HEK293 (cell line): ENCODE measurements around the gene CCL7.

Source experiments
- CTCF ChIA-PET: fragments of 350-600 bp; formaldehyde crosslinking; extraction: SDS; loops from one replicate; lab custom pipeline; 2021; ENCODE audit warnings: antibody characterized with exemption; lab: Yijun Ruan, JAX
- POLR2A ChIA-PET: fragments of 300-600 bp; formaldehyde crosslinking; extraction: SDS; loops from one replicate; lab custom pipeline; 2020; ENCODE audit warnings: antibody characterized with exemption, inconsistent platforms; lab: Yijun Ruan, JAX
- H3K27ac ChIP-seq: fragments of 200-500 bp; sonication (Bioruptor generic); 2 replicates; pipeline ENCODE4 v1.5.1; 2014; ENCODE audit warnings: low read depth, low read length, control low read depth, inconsistent platforms; ENCODE audit errors: extremely low read depth
- H3K36me3 ChIP-seq, 2 experiments: fragments of 200-500 bp in 1 of 2; sonication (Bioruptor generic) in 1 of 2; 1 replicate in 1 of 2; 2 replicates in 1 of 2; pipeline ENCODE4 v1.5.1; 2014 to 2017; ENCODE audit warnings: inconsistent platforms in 2 of 2, low read length in 2 of 2; ENCODE audit not compliant: control insufficient read depth in 2 of 2, insufficient read depth in 1 of 2
- H3K4me1 ChIP-seq: fragments of 200-500 bp; sonication (Bioruptor generic); 2 replicates; pipeline ENCODE4 v1.5.1; 2014; ENCODE audit warnings: mild to moderate bottlenecking, low read length, inconsistent platforms; ENCODE audit not compliant: control insufficient read depth, insufficient read depth
- H3K4me3 ChIP-seq: 2 replicates; pipeline ENCODE4 v1.5.1; 2011; ENCODE audit warnings: low read depth, mild to moderate bottlenecking, control low read depth, low read length, moderate library complexity
- H3K9me3 ChIP-seq: fragments of 200-500 bp; sonication (Bioruptor generic); 2 replicates; pipeline ENCODE4 v1.5.1; 2014; ENCODE audit warnings: low read depth, low read length, inconsistent platforms; ENCODE audit not compliant: control insufficient read depth, insufficient read depth
- ELK4 ChIP-seq: IDR thresholded peaks from 2 replicates; pipeline ENCODE4 v1.6.1; 2011; ENCODE audit warnings: mild to moderate bottlenecking, low read depth, low read length, borderline replicate concordance
- FEZF1 ChIP-seq: fragments of 450-650 bp; formaldehyde crosslinking; IDR thresholded peaks from 2 replicates; pipeline ENCODE4 v1.5.1; 2016; ENCODE audit warnings: missing biosample characterization, missing genetic modification characterization
- INSM2 ChIP-seq: fragments of 450-650 bp; formaldehyde crosslinking; IDR thresholded peaks from 2 replicates; pipeline ENCODE4 v1.5.1; 2016; ENCODE audit warnings: missing biosample characterization, missing genetic modification characterization
- KLF10 ChIP-seq: fragments of 450-650 bp; IDR thresholded peaks from 2 replicates; pipeline ENCODE4 v1.5.1; 2018; ENCODE audit warnings: missing biosample characterization, mild to moderate bottlenecking, missing genetic modification characterization
- MEIS1 ChIP-seq: sonication (generic); formaldehyde crosslinking; IDR thresholded peaks from 2 replicates; pipeline ENCODE4 v1.8.1; 2022; ENCODE audit warnings: missing genetic modification reagents, mild to moderate bottlenecking, borderline replicate concordance
- OVOL3 ChIP-seq: fragments of 450-650 bp; formaldehyde crosslinking; IDR thresholded peaks from 2 replicates; pipeline ENCODE4 v1.5.1; 2016; ENCODE audit warnings: missing biosample characterization, missing genetic modification characterization
- PRDM6 ChIP-seq: fragments of 450-650 bp; formaldehyde crosslinking; IDR thresholded peaks from 2 replicates; pipeline ENCODE4 v1.5.1; 2017; ENCODE audit warnings: missing biosample characterization, missing genetic modification characterization
- SP3 ChIP-seq: fragments of 450-650 bp; formaldehyde crosslinking; IDR thresholded peaks from 2 replicates; pipeline ENCODE4 v1.5.1; 2016; ENCODE audit warnings: missing biosample characterization, missing genetic modification characterization
- ZNF112 ChIP-seq: fragments of 450-650 bp; formaldehyde crosslinking; IDR thresholded peaks from 2 replicates; pipeline ENCODE4 v1.5.0; 2017; ENCODE audit warnings: missing biosample characterization, missing genetic modification characterization
- ZNF121 ChIP-seq: fragments of 450-650 bp; formaldehyde crosslinking; IDR thresholded peaks from 2 replicates; pipeline ENCODE4 v1.5.1; 2016; ENCODE audit warnings: missing biosample characterization, missing genetic modification characterization
- ZNF155 ChIP-seq: fragments of 450-650 bp; formaldehyde crosslinking; IDR thresholded peaks from 2 replicates; pipeline ENCODE4 v1.5.1; 2016; ENCODE audit warnings: missing biosample characterization, missing genetic modification characterization
- ZNF26 ChIP-seq: fragments of 450-650 bp; formaldehyde crosslinking; IDR thresholded peaks from 2 replicates; pipeline ENCODE4 v1.5.1; 2016; ENCODE audit warnings: missing biosample characterization, missing genetic modification characterization
- ZNF324 ChIP-seq: fragments of 450-650 bp; formaldehyde crosslinking; IDR thresholded peaks from 2 replicates; pipeline ENCODE4 v1.5.1; 2016; ENCODE audit warnings: missing biosample characterization, missing genetic modification characterization
- ZNF514 ChIP-seq: fragments of 450-650 bp; formaldehyde crosslinking; IDR thresholded peaks from 2 replicates; pipeline ENCODE4 v1.5.1; 2016; ENCODE audit warnings: missing biosample characterization, missing genetic modification characterization
- ZNF549 ChIP-seq: fragments of 450-650 bp; IDR thresholded peaks from 2 replicates; pipeline ENCODE4 v1.5.1; 2018; ENCODE audit warnings: missing biosample characterization, missing genetic modification characterization, mild to moderate bottlenecking, inconsistent platforms, moderate library complexity
- ZNF558 ChIP-seq: fragments of 450-650 bp; formaldehyde crosslinking; IDR thresholded peaks from 2 replicates; pipeline ENCODE4 v1.5.1; 2016; ENCODE audit warnings: missing biosample characterization, missing genetic modification characterization
- ZNF600 ChIP-seq: fragments of 450-650 bp; formaldehyde crosslinking; IDR thresholded peaks from 2 replicates; pipeline ENCODE4 v1.5.1; 2016; ENCODE audit warnings: missing biosample characterization, missing genetic modification characterization
- ZNF621 ChIP-seq: fragments of 450-650 bp; formaldehyde crosslinking; IDR thresholded peaks from 2 replicates; pipeline ENCODE4 v1.5.1; 2017; ENCODE audit warnings: missing biosample characterization, missing genetic modification characterization
- ZNF664 ChIP-seq: fragments of 450-650 bp; formaldehyde crosslinking; IDR thresholded peaks from 2 replicates; pipeline ENCODE4 v1.5.1; 2016; ENCODE audit warnings: missing biosample characterization, missing genetic modification characterization
- ZNF677 ChIP-seq: fragments of 450-650 bp; IDR thresholded peaks from 2 replicates; pipeline ENCODE4 v1.5.0; 2018; ENCODE audit warnings: missing biosample characterization, mild to moderate bottlenecking, missing genetic modification characterization, moderate library complexity
- ZNF704 ChIP-seq: fragments of 450-650 bp; formaldehyde crosslinking; IDR thresholded peaks from 2 replicates; pipeline ENCODE4 v1.5.1; 2016; ENCODE audit warnings: missing biosample characterization, missing genetic modification characterization
- ZNF76 ChIP-seq: fragments of 450-650 bp; formaldehyde crosslinking; IDR thresholded peaks from 2 replicates; pipeline ENCODE4; 2016; ENCODE audit warnings: low read depth, missing biosample characterization, missing genetic modification characterization, borderline replicate concordance
- ZNF776 ChIP-seq: fragments of 450-650 bp; formaldehyde crosslinking; IDR thresholded peaks from 2 replicates; pipeline ENCODE4 v1.5.0; 2017; ENCODE audit warnings: missing biosample characterization, missing genetic modification characterization, borderline replicate concordance
- ZNF791 ChIP-seq: fragments of 450-650 bp; formaldehyde crosslinking; IDR thresholded peaks from 2 replicates; pipeline ENCODE4 v1.5.1; 2016; ENCODE audit warnings: missing biosample characterization, missing genetic modification characterization
- ZNF837 ChIP-seq: fragments of 450-650 bp; formaldehyde crosslinking; IDR thresholded peaks from 2 replicates; pipeline ENCODE4 v1.5.1; 2016; ENCODE audit warnings: missing biosample characterization, missing genetic modification characterization

CCL7 gene

GRCh38 chr17:34314279-34314678, 44.3 kb downstream of the CCL7 start:
- no peaks in the 10 kb centered on the region for H3K4me1 ChIP-seq
- TF ChIP-seq FEZF1 (tag by site-specific recombination) = no peak
- TF ChIP-seq ZNF549 (tag by site-specific recombination) = no peak
- no peak for TF ChIP-seq ZNF324 (tag by site-specific recombination)
- TF ChIP-seq ZNF514 (tag by site-specific recombination) = no peak
- TF ChIP-seq ZNF155 (tag by site-specific recombination) = no peak
- TF ChIP-seq, all 188 proteins: peak for 0
- ChIA-PET POLR2A (no interaction called here), CTCF (interaction anchor here (8.3 to 15.4 kb wide), 2 partner anchors 47 kb away, joined by 84 to 206 read pairs; partner anchors contain the start of gene CCL1)
- Histone ChIP-seq H3K36me3 (no peaks in the 10 kb centered on the region), H3K4me3 (no peak overlapping the region), H3K27ac (no peak overlapping the region), H3K9me3 (no peaks in the 10 kb centered on the region)

GRCh38 chr17:34318474-34318873, 48.5 kb downstream of the CCL7 start:
- H3K27ac ChIP-seq = no peak overlapping the region
- no peaks in the 10 kb centered on the region for H3K36me3 ChIP-seq
- TF ChIP-seq ZNF791 (tag by site-specific recombination) = no peak
- no peak for TF ChIP-seq ZNF677 (tag by site-specific recombination)
- no peak for TF ChIP-seq ZNF664 (tag by site-specific recombination)
- TF ChIP-seq MEIS1 (CRISPR knock-in tag) = no peak
- TF ChIP-seq ZNF26 (tag by site-specific recombination) = peak; percentile 69; the same call in 1 of the 2 replicates
- no peak for TF ChIP-seq ZNF776
- TF ChIP-seq ZNF837 (tag by site-specific recombination) = no peak
- TF ChIP-seq ZNF704 = no peak
- no peak overlapping the region for H3K4me3 ChIP-seq
- CTCF ChIA-PET = interaction anchor here (0.6 to 8.3 kb wide), 18 partner anchors 8 to 1013 kb away, joined by 3 to 84 read pairs (median 4); no protein-coding TSS in a partner anchor
- POLR2A ChIA-PET = no interaction called here
- H3K4me1 ChIP-seq = no peaks in the 10 kb centered on the region
- H3K9me3 ChIP-seq = no peaks in the 10 kb centered on the region

- Histone ChIP-seq H3K4me1 (no peaks in the 10 kb centered on the region), H3K36me3 (no peaks in the 10 kb centered on the region), H3K9me3 (no peaks in the 10 kb centered on the region), H3K27ac (no peak within 1 kb of the TSS), H3K4me3 (no peak within 1 kb of the TSS)
- ChIA-PET CTCF (interaction anchor here (0.5 to 8.3 kb wide), 10 partner anchors 10 to 526 kb away, joined by 3 to 84 read pairs (median 4); no protein-coding TSS in a partner anchor), POLR2A (no interaction called here)
- TF ChIP-seq OVOL3 (tag by site-specific recombination) (no peak), ZNF112 (tag by site-specific recombination) (no peak), ZNF600 (tag by site-specific recombination) (no peak), ELK4 (no peak), ZNF621 (tag by site-specific recombination) (no peak), INSM2 (tag by site-specific recombination) (no peak), KLF10 (tag by site-specific recombination) (no peak), ZNF76 (tag by site-specific recombination) (no peak), ZNF558 (no peak), PRDM6 (tag by site-specific recombination) (no peak), ZNF121 (tag by site-specific recombination) (no peak), SP3 (tag by site-specific recombination) (no peak)
Observed at GRCh38 chr17:34319039-34319483, 49.0 kb downstream of the CCL7 start, which contains the start of gene CCL8. CCL8 (plus strand) TSS chr17:34319435; CDS start chr17:34319502, 67 bp downstream.
